ENCODE results near the gene LRRTM3. TPM values are rescaled to one million over a fixed set of nuclear protein-coding genes. Genes with fewer than 3 reads are reported as not detected.

Gene LRRTM3
- total and polyA plus RNA-seq, 2 experiments from 2014 or later: 0.21 to 0.37 TPM

DNA sequence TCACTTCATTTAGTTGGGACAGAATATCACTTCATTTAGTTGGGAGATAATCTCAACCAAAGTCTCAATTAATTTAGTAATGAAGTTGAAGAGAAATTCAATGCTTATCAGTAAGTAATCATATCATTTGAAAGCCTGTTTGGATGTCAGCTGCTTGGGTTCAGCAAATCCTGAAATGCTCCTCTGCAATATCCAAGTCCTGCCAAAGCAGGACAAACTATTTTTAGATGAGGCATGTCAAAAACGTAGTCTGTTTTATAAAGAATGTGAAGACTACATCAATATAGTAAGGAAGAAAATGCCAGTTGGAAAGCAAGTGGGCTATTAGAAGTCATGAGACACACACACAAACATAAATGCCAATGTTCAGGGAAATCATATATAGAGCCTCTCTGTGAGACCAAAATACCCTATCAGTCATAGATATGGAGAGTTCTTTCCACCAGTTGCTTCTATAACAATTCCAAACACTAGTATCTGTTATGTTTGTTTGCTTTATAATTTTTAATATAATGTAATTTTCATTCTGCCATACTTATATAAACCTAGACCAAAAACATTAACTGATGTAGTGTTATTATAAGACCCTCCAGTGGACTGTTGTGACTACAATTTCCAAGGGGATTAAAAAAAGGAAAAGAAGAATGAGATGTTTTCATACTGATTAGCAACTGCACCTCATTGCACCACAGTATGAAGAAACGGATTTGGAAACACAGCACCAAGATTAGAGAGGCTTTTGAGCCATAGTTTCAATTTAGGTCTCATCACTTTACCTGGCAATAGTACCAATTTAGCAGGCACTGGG is 160.7 kb downstream of the LRRTM3 start (continued):
- TF ChIP-seq, protein P1, sequence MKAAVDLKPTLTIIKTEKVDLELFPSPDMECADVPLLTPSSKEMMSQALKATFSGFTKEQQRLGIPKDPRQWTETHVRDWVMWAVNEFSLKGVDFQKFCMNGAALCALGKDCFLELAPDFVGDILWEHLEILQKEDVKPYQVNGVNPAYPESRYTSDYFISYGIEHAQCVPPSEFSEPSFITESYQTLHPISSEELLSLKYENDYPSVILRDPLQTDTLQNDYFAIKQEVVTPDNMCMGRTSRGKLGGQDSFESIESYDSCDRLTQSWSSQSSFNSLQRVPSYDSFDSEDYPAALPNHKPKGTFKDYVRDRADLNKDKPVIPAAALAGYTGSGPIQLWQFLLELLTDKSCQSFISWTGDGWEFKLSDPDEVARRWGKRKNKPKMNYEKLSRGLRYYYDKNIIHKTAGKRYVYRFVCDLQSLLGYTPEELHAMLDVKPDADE (IDR thresholded peaks at IDR 0.05): no peak
- TF ChIP-seq, protein P2, sequence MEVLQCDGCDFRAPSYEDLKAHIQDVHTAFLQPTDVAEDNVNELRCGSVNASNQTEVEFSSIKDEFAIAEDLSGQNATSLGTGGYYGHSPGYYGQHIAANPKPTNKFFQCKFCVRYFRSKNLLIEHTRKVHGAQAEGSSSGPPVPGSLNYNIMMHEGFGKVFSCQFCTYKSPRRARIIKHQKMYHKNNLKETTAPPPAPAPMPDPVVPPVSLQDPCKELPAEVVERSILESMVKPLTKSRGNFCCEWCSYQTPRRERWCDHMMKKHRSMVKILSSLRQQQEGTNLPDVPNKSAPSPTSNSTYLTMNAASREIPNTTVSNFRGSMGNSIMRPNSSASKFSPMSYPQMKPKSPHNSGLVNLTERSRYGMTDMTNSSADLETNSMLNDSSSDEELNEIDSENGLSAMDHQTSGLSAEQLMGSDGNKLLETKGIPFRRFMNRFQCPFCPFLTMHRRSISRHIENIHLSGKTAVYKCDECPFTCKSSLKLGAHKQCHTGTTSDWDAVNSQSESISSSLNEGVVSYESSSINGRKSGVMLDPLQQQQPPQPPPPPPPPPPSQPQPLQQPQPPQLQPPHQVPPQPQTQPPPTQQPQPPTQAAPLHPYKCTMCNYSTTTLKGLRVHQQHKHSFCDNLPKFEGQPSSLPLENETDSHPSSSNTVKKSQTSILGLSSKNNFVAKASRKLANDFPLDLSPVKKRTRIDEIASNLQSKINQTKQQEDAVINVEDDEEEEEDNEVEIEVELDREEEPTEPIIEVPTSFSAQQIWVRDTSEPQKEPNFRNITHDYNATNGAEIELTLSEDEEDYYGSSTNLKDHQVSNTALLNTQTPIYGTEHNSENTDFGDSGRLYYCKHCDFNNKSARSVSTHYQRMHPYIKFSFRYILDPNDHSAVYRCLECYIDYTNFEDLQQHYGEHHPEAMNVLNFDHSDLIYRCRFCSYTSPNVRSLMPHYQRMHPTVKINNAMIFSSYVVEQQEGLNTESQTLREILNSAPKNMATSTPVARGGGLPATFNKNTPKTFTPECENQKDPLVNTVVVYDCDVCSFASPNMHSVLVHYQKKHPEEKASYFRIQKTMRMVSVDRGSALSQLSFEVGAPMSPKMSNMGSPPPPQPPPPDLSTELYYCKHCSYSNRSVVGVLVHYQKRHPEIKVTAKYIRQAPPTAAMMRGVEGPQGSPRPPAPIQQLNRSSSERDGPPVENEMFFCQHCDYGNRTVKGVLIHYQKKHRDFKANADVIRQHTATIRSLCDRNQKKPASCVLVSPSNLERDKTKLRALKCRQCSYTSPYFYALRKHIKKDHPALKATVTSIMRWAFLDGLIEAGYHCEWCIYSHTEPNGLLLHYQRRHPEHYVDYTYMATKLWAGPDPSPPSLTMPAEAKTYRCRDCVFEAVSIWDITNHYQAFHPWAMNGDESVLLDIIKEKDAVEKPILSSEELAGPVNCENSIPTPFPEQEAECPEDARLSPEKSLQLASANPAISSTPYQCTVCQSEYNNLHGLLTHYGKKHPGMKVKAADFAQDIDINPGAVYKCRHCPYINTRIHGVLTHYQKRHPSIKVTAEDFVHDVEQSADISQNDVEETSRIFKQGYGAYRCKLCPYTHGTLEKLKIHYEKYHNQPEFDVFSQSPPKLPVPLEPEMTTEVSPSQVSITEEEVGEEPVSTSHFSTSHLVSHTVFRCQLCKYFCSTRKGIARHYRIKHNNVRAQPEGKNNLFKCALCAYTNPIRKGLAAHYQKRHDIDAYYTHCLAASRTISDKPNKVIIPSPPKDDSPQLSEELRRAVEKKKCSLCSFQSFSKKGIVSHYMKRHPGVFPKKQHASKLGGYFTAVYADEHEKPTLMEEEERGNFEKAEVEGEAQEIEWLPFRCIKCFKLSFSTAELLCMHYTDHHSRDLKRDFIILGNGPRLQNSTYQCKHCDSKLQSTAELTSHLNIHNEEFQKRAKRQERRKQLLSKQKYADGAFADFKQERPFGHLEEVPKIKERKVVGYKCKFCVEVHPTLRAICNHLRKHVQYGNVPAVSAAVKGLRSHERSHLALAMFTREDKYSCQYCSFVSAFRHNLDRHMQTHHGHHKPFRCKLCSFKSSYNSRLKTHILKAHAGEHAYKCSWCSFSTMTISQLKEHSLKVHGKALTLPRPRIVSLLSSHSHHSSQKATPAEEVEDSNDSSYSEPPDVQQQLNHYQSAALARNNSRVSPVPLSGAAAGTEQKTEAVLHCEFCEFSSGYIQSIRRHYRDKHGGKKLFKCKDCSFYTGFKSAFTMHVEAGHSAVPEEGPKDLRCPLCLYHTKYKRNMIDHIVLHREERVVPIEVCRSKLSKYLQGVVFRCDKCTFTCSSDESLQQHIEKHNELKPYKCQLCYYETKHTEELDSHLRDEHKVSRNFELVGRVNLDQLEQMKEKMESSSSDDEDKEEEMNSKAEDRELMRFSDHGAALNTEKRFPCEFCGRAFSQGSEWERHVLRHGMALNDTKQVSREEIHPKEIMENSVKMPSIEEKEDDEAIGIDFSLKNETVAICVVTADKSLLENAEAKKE (CRISPR knock-in tag; IDR thresholded peaks at IDR 0.05): no peak
- TF ChIP-seq CREB1 (CRISPR knock-in tag; IDR thresholded peaks at IDR 0.05; ENCODE audit: low read depth) (no peak), NANOG (IDR thresholded peaks at IDR 0.05; ENCODE audit: borderline replicate concordance) (no peak), ZNF114 (CRISPR knock-in tag; IDR thresholded peaks at IDR 0.05) (no peak), JUNB (IDR thresholded peaks at IDR 0.05; ENCODE audit: unreplicated experiment) (no peak), ZNF331 (CRISPR knock-in tag; IDR thresholded peaks at IDR 0.05; ENCODE audit: low read depth) (no peak), STAT1 (IDR thresholded peaks at IDR 0.05; ENCODE audit: unreplicated experiment) (no peak)

DNA sequence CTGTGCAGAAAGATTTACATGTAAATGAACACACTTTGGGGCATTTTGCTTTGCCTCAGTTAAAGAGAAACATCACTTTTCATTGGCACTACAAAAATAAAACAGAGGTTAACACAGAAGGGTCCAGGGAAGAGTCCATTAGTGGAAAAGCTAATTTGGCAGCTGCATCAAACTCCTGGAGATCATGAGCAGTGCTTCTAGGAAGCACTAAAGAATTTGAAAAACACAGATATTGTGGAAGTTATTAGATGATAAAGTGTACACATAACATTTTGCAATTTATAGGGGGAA is 161.2 kb downstream of the LRRTM3 start:
- H3K36me3 ChIP-seq (ENCODE audit: insufficient read depth): no peaks in the 10 kb centered on the region
- no peak overlapping the region for H3K4me3 Mint-ChIP-seq
- no peaks in the 10 kb centered on the region for H3K4me1 ChIP-seq (ENCODE audit: insufficient read depth)
- H4K20me1 ChIP-seq (replicated peaks; ENCODE audit: insufficient read depth): no peaks in the 10 kb centered on the region
- no peak for ATAC-seq
- H3K4me3 ChIP-seq: no peak overlapping the region
- no peak overlapping the region for H3K4me2 ChIP-seq
- H3K27me3 Mint-ChIP-seq (ENCODE audit: insufficient read depth, low read depth, poor library complexity): no peaks in the 10 kb centered on the region
- no peaks in the 10 kb centered on the region for H3K9me3 Mint-ChIP-seq
- no peak for TF ChIP-seq JUNB (IDR thresholded peaks at IDR 0.05; ENCODE audit: unreplicated experiment)
- no peak for DNase-seq (ENCODE audit: low spot score)
- no peaks in the 10 kb centered on the region for H3K9me2 ChIP-seq (ENCODE audit: insufficient read depth)
- no peak overlapping the region for H3K27ac Mint-ChIP-seq
- no peaks in the 10 kb centered on the region for H3K27me3 ChIP-seq (ENCODE audit: insufficient read depth)
- H3K27ac ChIP-seq (ENCODE audit: low read depth): no peak overlapping the region
- H3K4me1 Mint-ChIP-seq: no peaks in the 10 kb centered on the region
- no peaks in the 10 kb centered on the region for H3F3A ChIP-seq (replicated peaks; ENCODE audit: low read depth)
- no peak overlapping the region for H2AFZ ChIP-seq
- H3K79me2 ChIP-seq (replicated peaks; ENCODE audit: insufficient read depth): no peaks in the 10 kb centered on the region
- no peaks in the 10 kb centered on the region for H3K36me3 Mint-ChIP-seq (ENCODE audit: low read depth)
